AG04450 (cell line): ENCODE data around the gene MYL9. TPM values are rescaled to one million over a fixed set of nuclear protein-coding genes. Genes with fewer than 3 reads are reported as not detected.

Experiments used
- CTCF ChIA-PET: fragments of 300-600, 350-600 bp; formaldehyde crosslinking; extraction: SDS; loops from one replicate; lab custom pipeline; 2022; ENCODE audit warnings: antibody characterized with exemption, inconsistent platforms; lab: Charles Lee
- POLR2A ChIA-PET: fragments of 350-600 bp; formaldehyde crosslinking; extraction: SDS; loops from one replicate; lab custom pipeline; 2021; ENCODE audit warnings: antibody characterized with exemption, inconsistent platforms; lab: Yijun Ruan, JAX
- DNase-seq: peaks from one replicate; pipeline ENCODE4 v3.0.0-alpha.2; 2011; ENCODE audit warnings: low read depth, low spot score
- H3K27ac ChIP-seq: one replicate; pipeline ENCODE4 v1.5.1; 2012; ENCODE audit warnings: low read depth, low read length, control low read depth
- H3K27me3 ChIP-seq: one replicate; pipeline ENCODE4 v1.6.0; 2012; ENCODE audit warnings: low read length; ENCODE audit not compliant: control insufficient read depth, insufficient read depth
- H3K4me3 ChIP-seq: 2 replicates; pipeline ENCODE4 v1.5.1; 2011; ENCODE audit warnings: mild to moderate bottlenecking, low read depth, low read length, control low read depth
- H3K9me3 ChIP-seq: 2 replicates; pipeline ENCODE4 v1.5.1; 2012; ENCODE audit warnings: low read length; ENCODE audit not compliant: control insufficient read depth, insufficient read depth
- polyA plus RNA-seq: library from polyadenylated mRNA; depleted of rRNA; stranded (reverse); fragments of >200 nt; gene quantifications from 2 replicates; pipeline ENCODE4 v1.2.3, GENCODE V29; 2011
- TF ChIP-seq, protein P1 (sequence below): IDR thresholded peaks from 2 replicates; pipeline ENCODE4 v1.5.1; 2011; ENCODE audit warnings: low read depth, low read length, control low read depth, inconsistent platforms

MYL9 gene
- polyA plus RNA-seq, 1 experiment: 273 TPM

GRCh38 chr20:36548704-36549627 is 7.6 kb downstream of the MYL9 start:
- TF ChIP-seq, protein P1, sequence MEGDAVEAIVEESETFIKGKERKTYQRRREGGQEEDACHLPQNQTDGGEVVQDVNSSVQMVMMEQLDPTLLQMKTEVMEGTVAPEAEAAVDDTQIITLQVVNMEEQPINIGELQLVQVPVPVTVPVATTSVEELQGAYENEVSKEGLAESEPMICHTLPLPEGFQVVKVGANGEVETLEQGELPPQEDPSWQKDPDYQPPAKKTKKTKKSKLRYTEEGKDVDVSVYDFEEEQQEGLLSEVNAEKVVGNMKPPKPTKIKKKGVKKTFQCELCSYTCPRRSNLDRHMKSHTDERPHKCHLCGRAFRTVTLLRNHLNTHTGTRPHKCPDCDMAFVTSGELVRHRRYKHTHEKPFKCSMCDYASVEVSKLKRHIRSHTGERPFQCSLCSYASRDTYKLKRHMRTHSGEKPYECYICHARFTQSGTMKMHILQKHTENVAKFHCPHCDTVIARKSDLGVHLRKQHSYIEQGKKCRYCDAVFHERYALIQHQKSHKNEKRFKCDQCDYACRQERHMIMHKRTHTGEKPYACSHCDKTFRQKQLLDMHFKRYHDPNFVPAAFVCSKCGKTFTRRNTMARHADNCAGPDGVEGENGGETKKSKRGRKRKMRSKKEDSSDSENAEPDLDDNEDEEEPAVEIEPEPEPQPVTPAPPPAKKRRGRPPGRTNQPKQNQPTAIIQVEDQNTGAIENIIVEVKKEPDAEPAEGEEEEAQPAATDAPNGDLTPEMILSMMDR: no peak
- DNase-seq: no peak
- Histone ChIP-seq H3K27me3 (no peaks in the 10 kb centered on the region), H3K27ac (no peak overlapping the region), H3K9me3 (no peaks in the 10 kb centered on the region; the same call in 1 of the 2 replicates), H3K4me3 (no peak overlapping the region)
- ChIA-PET CTCF (no interaction called here), POLR2A (no interaction called here)

DNA sequence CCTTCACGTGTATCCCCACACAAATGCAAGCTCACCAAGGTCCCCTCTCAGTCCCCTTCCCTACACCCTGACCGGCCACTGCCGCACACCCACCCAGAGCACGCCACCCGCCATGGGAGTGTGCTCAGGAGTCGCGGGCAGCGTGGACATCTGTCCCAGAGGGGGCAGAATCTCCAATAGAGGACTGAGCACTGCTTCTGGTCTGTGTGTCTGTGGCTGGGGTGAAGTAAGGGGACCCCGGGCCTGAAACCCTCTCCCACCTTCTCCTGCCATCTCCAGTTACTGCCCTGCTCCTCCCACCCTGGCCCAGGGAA is 8.3 kb downstream of the MYL9 start:
- TF ChIP-seq, protein P1: no peak
- ChIA-PET CTCF (no interaction called here), POLR2A (interaction anchor here (0.8 kb wide), 1 partner anchor 56 kb away, joined by 4 read pairs; the partner anchor contains the start of gene RAB5IF)
- Histone ChIP-seq H3K9me3 (no peaks in the 10 kb centered on the region; the same call in 1 of the 2 replicates), H3K27me3 (no peaks in the 10 kb centered on the region), H3K4me3 (no peak overlapping the region), H3K27ac (peak overlapping the region; percentile 21)
- no peak for DNase-seq

GRCh38 chr20:36549942-36550789 is 8.8 kb downstream of the MYL9 start:
- TF ChIP-seq, protein P1: no peak
- ChIA-PET CTCF (no interaction called here), POLR2A (interaction anchor here (0.7 to 0.8 kb wide), 2 partner anchors 10 to 56 kb away, joined by 4 read pairs; partner anchors contain the start of gene RAB5IF)
- no peaks in the 10 kb centered on the region for H3K27me3 ChIP-seq
- no peak for DNase-seq
- peak overlapping the region; percentile 31 for H3K27ac ChIP-seq
- no peaks in the 10 kb centered on the region; the same call in 1 of the 2 replicates for H3K9me3 ChIP-seq
- H3K4me3 ChIP-seq: no peak overlapping the region

GRCh38 chr20:36550790-36551299 is 9.5 kb downstream of the MYL9 start:
- POLR2A ChIA-PET: interaction anchor here (0.7 to 1.2 kb wide), 3 partner anchors 9 to 55 kb away, joined by 4 read pairs; partner anchors contain the start of gene RAB5IF

More at GRCh38 chr20:36550790-36551299, 9.5 kb downstream of the MYL9 start:
- Histone ChIP-seq H3K27ac (peak overlapping the region; percentile 31), H3K27me3 (no peaks in the 10 kb centered on the region), H3K9me3 (no peaks in the 10 kb centered on the region; the same call in 1 of the 2 replicates), H3K4me3 (no peak overlapping the region)
- no peak for DNase-seq
- TF ChIP-seq, protein P1: no peak
- CTCF ChIA-PET: interaction anchor here (0.6 kb wide), 2 partner anchors 83 to 215 kb away, joined by 3 to 10 read pairs; no protein-coding TSS in a partner anchor
